Ovary (tissue), 3 donors: ENCODE measurements around the gene MARCHF3.

ENCODE experiments used
- EP300 ChIP-seq: sonication (generic); formaldehyde crosslinking; IDR thresholded peaks from one replicate; pipeline ENCODE4 v1.6.1; 2017; ENCODE audit warnings: antibody characterized with exemption
- POLR2A ChIP-seq: fragments of 450-650 bp; IDR thresholded peaks from one replicate; pipeline ENCODE4 v1.6.1; 2017; ENCODE audit warnings: antibody characterized with exemption, mild to moderate bottlenecking, moderate library complexity
- TF ChIP-seq, protein P1 (sequence below), 3 donors: fragments of 450-650 bp in 2 of 3; fragments of 200-600 bp in 1 of 3; IDR thresholded peaks; one replicate each; pipeline versions ENCODE4 v1.5.1 to v1.8.0; 2016 to 2022; ENCODE audit warnings: antibody characterized with exemption in 3 of 3, mild to moderate bottlenecking in 1 of 3
- donor health status: DM: no; HTN: no; CAD: no.

GRCh38 chr5:126881821-126882600 lies 148.3 kb downstream of the MARCHF3 start:
- TF ChIP-seq, protein P1, sequence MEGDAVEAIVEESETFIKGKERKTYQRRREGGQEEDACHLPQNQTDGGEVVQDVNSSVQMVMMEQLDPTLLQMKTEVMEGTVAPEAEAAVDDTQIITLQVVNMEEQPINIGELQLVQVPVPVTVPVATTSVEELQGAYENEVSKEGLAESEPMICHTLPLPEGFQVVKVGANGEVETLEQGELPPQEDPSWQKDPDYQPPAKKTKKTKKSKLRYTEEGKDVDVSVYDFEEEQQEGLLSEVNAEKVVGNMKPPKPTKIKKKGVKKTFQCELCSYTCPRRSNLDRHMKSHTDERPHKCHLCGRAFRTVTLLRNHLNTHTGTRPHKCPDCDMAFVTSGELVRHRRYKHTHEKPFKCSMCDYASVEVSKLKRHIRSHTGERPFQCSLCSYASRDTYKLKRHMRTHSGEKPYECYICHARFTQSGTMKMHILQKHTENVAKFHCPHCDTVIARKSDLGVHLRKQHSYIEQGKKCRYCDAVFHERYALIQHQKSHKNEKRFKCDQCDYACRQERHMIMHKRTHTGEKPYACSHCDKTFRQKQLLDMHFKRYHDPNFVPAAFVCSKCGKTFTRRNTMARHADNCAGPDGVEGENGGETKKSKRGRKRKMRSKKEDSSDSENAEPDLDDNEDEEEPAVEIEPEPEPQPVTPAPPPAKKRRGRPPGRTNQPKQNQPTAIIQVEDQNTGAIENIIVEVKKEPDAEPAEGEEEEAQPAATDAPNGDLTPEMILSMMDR (IDR thresholded peaks at IDR 0.05): no peak
- TF ChIP-seq POLR2A (no peak), EP300 (no peak)
